SU-DHL-6 (cell line): ENCODE results near the gene LY6G6D.

Experiments used
- H2AFZ ChIP-seq: fragments of 200-600 bp; sonication (generic); 2 replicates; pipeline ENCODE4 v1.6.1; 2014; ENCODE audit warnings: low read depth, mild to moderate bottlenecking, moderate library complexity, mixed read lengths, antibody characterized with exemption, low read length; ENCODE audit not compliant: severe bottlenecking
- H3F3A ChIP-seq: fragments of 200-600 bp; shearing (Covaris generic); 2 replicates; pipeline ENCODE4 v1.6.0; 2016; ENCODE audit warnings: antibody characterized with exemption, mild to moderate bottlenecking; ENCODE audit not compliant: insufficient read depth
- H3K27ac ChIP-seq: fragments of 200-600 bp; sonication (generic); 2 replicates; pipeline ENCODE4 v1.5.1; 2016; ENCODE audit warnings: low read depth, mild to moderate bottlenecking, low read length, moderate library complexity, mixed read lengths
- H3K27me3 ChIP-seq: fragments of 200-600 bp; sonication (generic), shearing (Covaris generic); 2 replicates; pipeline ENCODE4 v1.6.0; 2014; ENCODE audit warnings: mild to moderate bottlenecking, low read length
- H3K36me3 ChIP-seq: fragments of 200-600 bp; sonication (generic); 2 replicates; pipeline ENCODE4 v1.6.1; 2014; ENCODE audit warnings: mild to moderate bottlenecking, low read length, mixed read lengths
- H3K4me2 ChIP-seq: fragments of 300-600, 200-600 bp; shearing (Covaris generic), sonication (generic); 2 replicates; pipeline ENCODE4 v1.6.0; 2014; ENCODE audit warnings: low read length, low read depth, mild to moderate bottlenecking; ENCODE audit not compliant: poor library complexity, severe bottlenecking
- H3K4me3 ChIP-seq: fragments of 200-600 bp; sonication (generic); 2 replicates; pipeline ENCODE4 v1.5.1; 2014; ENCODE audit warnings: antibody characterized with exemption, low read length, mild to moderate bottlenecking, mixed read lengths; ENCODE audit not compliant: insufficient read depth, poor library complexity, severe bottlenecking
- H3K79me2 ChIP-seq: fragments of 200-600 bp; sonication (generic); 2 replicates; pipeline ENCODE4 v1.6.1; 2014; ENCODE audit warnings: mild to moderate bottlenecking, low read length, moderate library complexity; ENCODE audit not compliant: insufficient read depth
- H3K9ac ChIP-seq: fragments of 200-600 bp; sonication (generic); 2 replicates; pipeline ENCODE4 v1.7.0; 2014; ENCODE audit warnings: mild to moderate bottlenecking, low read length
- H3K9me2 ChIP-seq: fragments of 200-600 bp; sonication (generic); replicated peaks from 2 replicates; pipeline ENCODE4 v1.6.1; 2014; ENCODE audit warnings: low read length; ENCODE audit not compliant: insufficient read depth
- H3K9me3 ChIP-seq: fragments of 200-600 bp; sonication (generic); 2 replicates; pipeline ENCODE4 v1.6.1; 2014; ENCODE audit warnings: low read length, mixed read lengths; ENCODE audit not compliant: insufficient read depth
- H4K20me1 ChIP-seq: fragments of 200-600 bp; sonication (generic); 2 replicates; pipeline ENCODE4 v1.6.1; 2014; ENCODE audit warnings: low read depth, mild to moderate bottlenecking, antibody characterized with exemption, low read length, moderate library complexity, mixed read lengths
- CTCF ChIP-seq: fragments of 200-600 bp; sonication (generic); IDR thresholded peaks from one replicate; pipeline ENCODE4 v1.5.1; 2017; ENCODE audit warnings: antibody characterized with exemption, mild to moderate bottlenecking, low read length, moderate library complexity; ENCODE audit not compliant: insufficient read depth, poor library complexity, severe bottlenecking
- EZH2phosphoT487 ChIP-seq: fragments of 200-600 bp; sonication (generic), shearing (Covaris generic); conservative IDR thresholded peaks from 2 replicates; pipeline ENCODE4 v1.6.1; 2018; ENCODE audit warnings: mild to moderate bottlenecking, antibody characterized with exemption, low read length, moderate library complexity, mixed read lengths

LY6G6D gene

GRCh38 chr6:31710523-31711219 is 4.5 kb upstream of the LY6G6D start:
- H3K36me3 ChIP-seq: no peaks in the 10 kb centered on the region
- no peaks in the 10 kb centered on the region for H3K9me2 ChIP-seq
- H3K27me3 ChIP-seq: no peaks in the 10 kb centered on the region
- no peaks in the 10 kb centered on the region for H3F3A ChIP-seq
- H3K4me3 ChIP-seq: no peak overlapping the region
- H3K9me3 ChIP-seq: no peaks in the 10 kb centered on the region
- H2AFZ ChIP-seq: no peak overlapping the region
- TF ChIP-seq CTCF (no peak), EZH2phosphoT487 (no peak)
- H3K9ac ChIP-seq: no peak overlapping the region
- H4K20me1 ChIP-seq: no peaks in the 10 kb centered on the region
- no peak overlapping the region for H3K4me2 ChIP-seq
- no peaks in the 10 kb centered on the region for H3K79me2 ChIP-seq
- H3K27ac ChIP-seq: no peak overlapping the region

- H2AFZ ChIP-seq: no peak overlapping the region
- H3K4me2 ChIP-seq: no peak overlapping the region
- TF ChIP-seq EZH2phosphoT487 (no peak), CTCF (no peak)
Observed at GRCh38 chr6:31711233-31711632, 3.9 kb upstream of the LY6G6D start.

GRCh38 chr6:31712296-31712695 is 2.9 kb upstream of the LY6G6D start:
- H3F3A ChIP-seq: no peaks in the 10 kb centered on the region
- H3K27ac ChIP-seq: no peak overlapping the region
- no peak overlapping the region for H3K4me3 ChIP-seq
- no peaks in the 10 kb centered on the region for H3K79me2 ChIP-seq
- no peak overlapping the region for H3K4me2 ChIP-seq
- TF ChIP-seq EZH2phosphoT487: no peak
- peak; percentile 53 for TF ChIP-seq CTCF
- H2AFZ ChIP-seq: no peak overlapping the region
- no peak overlapping the region for H3K9ac ChIP-seq
- H3K36me3 ChIP-seq: no peaks in the 10 kb centered on the region
- no peaks in the 10 kb centered on the region for H3K9me3 ChIP-seq
- no peaks in the 10 kb centered on the region for H4K20me1 ChIP-seq
- no peaks in the 10 kb centered on the region for H3K27me3 ChIP-seq
- H3K9me2 ChIP-seq: no peaks in the 10 kb centered on the region

More at GRCh38 chr6:31711233-31711632, 3.9 kb upstream of the LY6G6D start:
- Histone ChIP-seq H3F3A (no peaks in the 10 kb centered on the region), H3K79me2 (no peaks in the 10 kb centered on the region), H3K27ac (no peak overlapping the region), H3K9me3 (no peaks in the 10 kb centered on the region), H3K4me3 (no peak overlapping the region), H4K20me1 (no peaks in the 10 kb centered on the region), H3K36me3 (no peaks in the 10 kb centered on the region), H3K27me3 (no peaks in the 10 kb centered on the region), H3K9ac (no peak overlapping the region), H3K9me2 (no peaks in the 10 kb centered on the region)
